Activated CD8-positive, alpha-beta T cell treated with anti-CD3 and anti-CD28 coated beads, Interleukin-2, amount 10 ng/mL, durations not matched to agents 7 days and 5 days (primary cell): ENCODE measurements around the gene UCHL3. TPM values are rescaled to one million over a fixed set of nuclear protein-coding genes. Genes with fewer than 3 reads are reported as not detected.
"Not testable (repeated sequence)": the region's sequence is repeated elsewhere in the genome, so short reads cannot be mapped to it uniquely, and the experiment has no call there.

ENCODE experiments used
- ATAC-seq: fragments of 150-1000 bp; cut with Tn5 transposase; one replicate; pipeline ENCODE4 v1.10.0; 2021; ENCODE audit warnings: moderate library complexity
- CTCF ChIA-PET: fragments of 350-600 bp; sonication (Branson Sonifier 250); formaldehyde crosslinking; loops from one replicate; lab custom pipeline; 2021; ENCODE audit warnings: antibody characterized with exemption; lab: Charles Lee
- POLR2A ChIA-PET: fragments of 350-600 bp; sonication (Branson Sonifier 250); formaldehyde crosslinking; loops from one replicate; lab custom pipeline; 2021; ENCODE audit warnings: antibody characterized with exemption; lab: Charles Lee
- DNase-seq: peaks from one replicate; pipeline ENCODE4 v3.0.0-alpha.2; 2020
- H3K27ac Mint-ChIP-seq: one replicate; pipeline ENCODE4 v1.8.0; 2021; ENCODE audit warnings: mild to moderate bottlenecking, mixed read lengths
- H3K27me3 Mint-ChIP-seq: one replicate; pipeline ENCODE4 v1.8.0; 2021; ENCODE audit warnings: low read depth, mixed read lengths
- H3K36me3 Mint-ChIP-seq: one replicate; pipeline ENCODE4 v1.8.0; 2021; ENCODE audit warnings: low read depth, mixed read lengths
- H3K4me1 Mint-ChIP-seq: one replicate; pipeline ENCODE4 v1.8.0; 2021; ENCODE audit warnings: low read depth, mixed read lengths
- H3K4me3 Mint-ChIP-seq: one replicate; pipeline ENCODE4 v1.8.0; 2021; ENCODE audit warnings: mild to moderate bottlenecking, mixed read lengths
- H3K9me3 Mint-ChIP-seq: one replicate; pipeline ENCODE4 v1.8.0; 2022; ENCODE audit warnings: mixed read lengths; ENCODE audit not compliant: insufficient read depth
- total RNA-seq, 2 experiments: library from RNA; stranded (reverse); gene quantifications; one replicate each; pipeline ENCODE4 v1.2.3, GENCODE V29; 2021

UCHL3 gene
- total RNA-seq, 2 experiments from 2014 or later, result 36.4 to 38.1 TPM

GRCh38 chr13:75521956-75522355, 27.6 kb upstream of the UCHL3 start:
- CTCF ChIA-PET, result no interaction called here
- no peak overlapping the region for H3K27ac Mint-ChIP-seq
- H3K4me1 Mint-ChIP-seq, result no peaks in the 10 kb centered on the region
- no peak for ATAC-seq
- H3K4me3 Mint-ChIP-seq, result no peak overlapping the region
- H3K27me3 Mint-ChIP-seq, result no peaks in the 10 kb centered on the region
- no peak for DNase-seq
- POLR2A ChIA-PET, result no interaction called here
- peaks cover 5% of the 10 kb centered on the region for H3K9me3 Mint-ChIP-seq
- H3K36me3 Mint-ChIP-seq, result peaks cover 15% of the 10 kb centered on the region

DNA sequence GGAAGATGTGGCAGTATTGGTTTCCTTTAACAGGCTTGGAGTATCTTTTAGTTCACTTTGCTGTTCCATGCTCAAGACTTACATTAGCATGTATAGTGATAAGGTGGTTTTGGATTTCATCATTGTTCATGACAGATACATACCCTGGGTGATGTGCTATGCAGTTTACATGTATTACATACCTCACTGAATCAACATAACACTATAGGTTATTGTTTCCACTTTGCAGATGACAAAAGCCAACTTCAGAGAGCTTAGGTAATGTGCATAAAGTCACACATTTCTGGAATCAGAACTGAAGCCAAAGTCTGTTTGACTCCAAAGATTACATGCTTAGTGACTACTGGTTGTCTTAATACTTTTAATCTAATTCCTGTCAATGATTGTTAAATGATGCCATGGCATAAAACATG, 19.0 kb upstream of the UCHL3 start:
- ChIA-PET POLR2A (no interaction called here), CTCF (interaction anchor here (2.4 kb wide), 1 partner anchor 48 kb away, joined by 9 read pairs; the partner anchor contains the start of gene TBC1D4)
- Mint-ChIP-seq H3K9me3 (no peaks in the 10 kb centered on the region), H3K4me3 (no peak overlapping the region), H3K27ac (peak overlapping the region; percentile 22), H3K27me3 (no peaks in the 10 kb centered on the region), H3K4me1 (peaks cover 40% of the 10 kb centered on the region), H3K36me3 (peaks cover 52% of the 10 kb centered on the region)
- ATAC-seq (peak; percentile 75), DNase-seq (no peak)

GRCh38 chr13:75533861-75534260, 15.7 kb upstream of the UCHL3 start:
- ChIA-PET POLR2A (no interaction called here), CTCF (no interaction called here)
- H3K27me3 Mint-ChIP-seq, result no peaks in the 10 kb centered on the region
- DNase-seq (no peak), ATAC-seq (no peak)
- no peak overlapping the region for H3K4me3 Mint-ChIP-seq
- H3K4me1 Mint-ChIP-seq, result peaks cover 58% of the 10 kb centered on the region
- peaks cover 40% of the 10 kb centered on the region for H3K36me3 Mint-ChIP-seq
- H3K27ac Mint-ChIP-seq, result no peak overlapping the region
- H3K9me3 Mint-ChIP-seq, result no peaks in the 10 kb centered on the region

DNA sequence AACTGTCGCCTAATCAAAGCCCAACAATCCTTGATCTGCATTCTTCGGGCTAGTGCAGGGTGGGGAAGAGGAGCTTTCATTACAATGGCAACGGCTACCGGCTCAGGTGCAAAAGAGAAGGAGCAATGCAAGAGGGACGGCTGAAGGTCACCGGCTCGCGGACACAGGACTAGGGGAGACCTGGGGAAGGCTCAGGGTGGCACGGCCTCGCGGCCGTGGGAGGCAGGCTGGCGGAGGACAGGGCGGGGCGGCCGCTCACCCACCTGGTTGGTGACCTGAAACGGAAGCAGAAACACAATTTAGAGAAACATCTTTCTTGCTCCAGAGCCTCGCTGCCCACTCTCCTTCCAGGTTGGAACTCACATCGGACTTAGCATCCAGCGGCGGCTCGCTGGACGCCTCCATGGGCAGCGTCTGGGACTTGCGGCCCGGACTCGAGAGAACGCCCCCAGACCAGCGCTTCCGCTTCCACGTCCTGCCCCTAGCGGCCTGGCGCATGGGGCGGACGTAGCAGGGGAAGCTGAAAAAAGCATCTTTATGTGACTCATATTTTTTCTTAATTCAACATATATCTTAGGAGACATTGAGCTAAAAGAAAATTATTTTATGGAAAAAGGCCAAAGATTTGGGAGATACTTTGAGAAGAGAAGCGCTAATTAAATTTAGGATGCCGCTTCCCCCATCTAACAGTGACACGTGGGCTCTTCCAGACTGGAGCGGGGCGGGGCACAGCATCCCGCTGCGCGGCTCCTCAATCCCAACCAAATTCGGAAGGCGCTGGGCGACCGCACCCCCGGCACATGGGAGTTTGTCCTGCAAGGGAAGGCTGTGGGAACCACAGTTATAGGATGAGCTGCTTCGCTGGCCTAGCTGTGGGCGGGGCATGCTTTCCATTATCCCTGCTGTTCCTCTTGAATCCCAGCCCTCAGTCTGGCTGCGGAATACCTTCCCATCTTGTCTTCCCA, 11.9 kb upstream of the UCHL3 start, which contains the start of gene COMMD6:
Gene COMMD6 (minus strand): TSS at position 441 of the 965 bp plus-strand sequence. CDS start 36 bp downstream, at position 405.
- ChIA-PET CTCF (interaction anchor here (0.6 to 1.0 kb wide), 2 partner anchors 8 to 56 kb away, joined by 3 to 4 read pairs; partner anchors contain the start of gene TBC1D4), POLR2A (interaction anchor here (0.6 to 1.4 kb wide), 3 partner anchors 10 to 211 kb away, joined by 3 to 7 read pairs (median 4); no protein-coding TSS in a partner anchor)
- H3K4me1 Mint-ChIP-seq, result peaks cover 33% of the 10 kb centered on the region

DNA sequence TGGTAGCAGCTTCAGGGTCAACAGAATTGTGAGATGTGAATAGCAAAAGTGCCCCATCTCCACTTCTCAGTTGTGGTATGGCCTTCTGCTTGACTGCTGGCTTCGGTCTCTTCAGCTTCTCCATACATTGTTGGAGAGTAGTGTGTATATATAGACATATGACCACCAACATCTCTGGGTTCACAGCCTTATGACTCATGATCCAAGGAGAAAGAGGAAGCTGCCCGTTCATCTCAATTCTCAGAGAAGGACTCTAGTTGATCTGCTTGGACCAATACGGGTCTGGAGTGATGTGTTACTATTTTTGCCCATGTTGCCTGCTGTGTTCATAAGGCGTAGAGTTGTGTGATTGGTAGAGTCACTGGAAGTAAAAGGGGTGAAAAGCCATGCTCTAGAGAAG, 8.3 kb upstream of the UCHL3 start:
- no peak for ATAC-seq
- no peak overlapping the region for H3K27ac Mint-ChIP-seq
- ChIA-PET POLR2A (no interaction called here), CTCF (interaction anchor here (1.7 kb wide), 1 partner anchor 174 kb away, joined by 4 read pairs; no protein-coding TSS in a partner anchor)
- H3K4me1 Mint-ChIP-seq, result peaks cover 17% of the 10 kb centered on the region
- H3K27me3 Mint-ChIP-seq, result no peaks in the 10 kb centered on the region
- H3K36me3 Mint-ChIP-seq, result peaks cover 1% of the 10 kb centered on the region
- H3K9me3 Mint-ChIP-seq, result no peaks in the 10 kb centered on the region
- no peak overlapping the region for H3K4me3 Mint-ChIP-seq
- no peak for DNase-seq

More for the DNA sequence above, 11.9 kb upstream of the UCHL3 start, which contains the start of gene COMMD6:
- Mint-ChIP-seq H3K9me3 (no peaks in the 10 kb centered on the region), H3K4me3 (peak within 1 kb of the TSS; percentile 93), H3K27me3 (no peaks in the 10 kb centered on the region), H3K36me3 (peaks cover 21% of the 10 kb centered on the region), H3K27ac (peak within 1 kb of the TSS; percentile 85)
- ATAC-seq (peak; percentile 97), DNase-seq (peak; percentile 77)

GRCh38 chr13:75541961-75542360, 7.6 kb upstream of the UCHL3 start:
- no peaks in the 10 kb centered on the region for H3K9me3 Mint-ChIP-seq
- ChIA-PET POLR2A (no interaction called here), CTCF (interaction anchor here (1.3 to 1.7 kb wide), 2 partner anchors 175 to 176 kb away, joined by 3 to 4 read pairs; no protein-coding TSS in a partner anchor)
- ATAC-seq (no peak), DNase-seq (no peak)
- H3K27ac Mint-ChIP-seq, result no peak overlapping the region
- H3K4me1 Mint-ChIP-seq, result peaks cover 10% of the 10 kb centered on the region
- no peak overlapping the region for H3K4me3 Mint-ChIP-seq
- no peaks in the 10 kb centered on the region for H3K36me3 Mint-ChIP-seq
- H3K27me3 Mint-ChIP-seq, result no peaks in the 10 kb centered on the region

GRCh38 chr13:75544681-75545330, 4.8 kb upstream of the UCHL3 start:
- no peaks in the 10 kb centered on the region for H3K27me3 Mint-ChIP-seq
- no peak for DNase-seq
- no peak overlapping the region for H3K4me3 Mint-ChIP-seq
- CTCF ChIA-PET, result interaction anchor here (2.2 kb wide), 1 partner anchor 178 kb away, joined by 5 read pairs; no protein-coding TSS in a partner anchor
- H3K9me3 Mint-ChIP-seq, result no peaks in the 10 kb centered on the region
- H3K4me1 Mint-ChIP-seq, result peaks cover 11% of the 10 kb centered on the region
- no peak for ATAC-seq
- H3K36me3 Mint-ChIP-seq, result peaks cover 1% of the 10 kb centered on the region
- POLR2A ChIA-PET, result no interaction called here
- H3K27ac Mint-ChIP-seq, result no peak overlapping the region

- POLR2A ChIA-PET, H3K4me3 Mint-ChIP-seq, H3K27ac Mint-ChIP-seq, H3K9me3 Mint-ChIP-seq, H3K27me3 Mint-ChIP-seq, H3K36me3 Mint-ChIP-seq, ATAC-seq, DNase-seq: not testable (repeated sequence)
- CTCF ChIA-PET, result interaction anchor here (1.1 to 2.2 kb wide), 2 partner anchors 8 to 178 kb away, joined by 3 to 5 read pairs; no protein-coding TSS in a partner anchor
- peaks cover 14% of the 10 kb centered on the region for H3K4me1 Mint-ChIP-seq
These were observed 4.2 kb upstream of the UCHL3 start for GRCh38 chr13:75545386-75545785.

GRCh38 chr13:75547917-75548316, 1.7 kb upstream of the UCHL3 start:
- POLR2A ChIA-PET, result interaction anchor here (1.6 kb wide), 1 partner anchor 10 kb away, joined by 3 read pairs; the partner anchor contains the start of gene COMMD6
- no peaks in the 10 kb centered on the region for H3K27me3 Mint-ChIP-seq
- CTCF ChIA-PET, result interaction anchor here (1.1 to 1.8 kb wide), 2 partner anchors 65 to 222 kb away, joined by 3 to 5 read pairs; partner anchors contain the start of gene TBC1D4
- ATAC-seq (no peak), DNase-seq (no peak)
- no peaks in the 10 kb centered on the region for H3K9me3 Mint-ChIP-seq
- H3K4me3 Mint-ChIP-seq, result no peak overlapping the region
- no peak overlapping the region for H3K27ac Mint-ChIP-seq
- H3K4me1 Mint-ChIP-seq, result peaks cover 24% of the 10 kb centered on the region
- H3K36me3 Mint-ChIP-seq, result peaks cover 3% of the 10 kb centered on the region

GRCh38 chr13:75550159-75550567, 572 bp downstream of the UCHL3 start:
- peak; percentile 28 for DNase-seq
- POLR2A ChIA-PET, result interaction anchor here (0.6 kb wide), 1 partner anchor 89 kb away, joined by 5 read pairs; no protein-coding TSS in a partner anchor
- CTCF ChIA-PET, result interaction anchor here (1.4 to 2.4 kb wide), 4 partner anchors 12 to 177 kb away, joined by 4 to 14 read pairs (median 8); partner anchors contain the start of gene TBC1D4
- H3K27ac Mint-ChIP-seq, result peak overlapping the region; percentile 95
- H3K4me3 Mint-ChIP-seq, result peak overlapping the region; percentile 88
- peaks cover 30% of the 10 kb centered on the region for H3K4me1 Mint-ChIP-seq
- no peaks in the 10 kb centered on the region for H3K27me3 Mint-ChIP-seq
- no peak for ATAC-seq
- H3K9me3 Mint-ChIP-seq, result no peaks in the 10 kb centered on the region
- H3K36me3 Mint-ChIP-seq, result peaks cover 20% of the 10 kb centered on the region

- ATAC-seq (no peak), DNase-seq (no peak)
- H3K4me1 Mint-ChIP-seq, result peaks cover 29% of the 10 kb centered on the region
- POLR2A ChIA-PET, result no interaction called here
- CTCF ChIA-PET, result no interaction called here
- H3K4me3 Mint-ChIP-seq, result no peak overlapping the region
- no peaks in the 10 kb centered on the region for H3K9me3 Mint-ChIP-seq
- no peaks in the 10 kb centered on the region for H3K27me3 Mint-ChIP-seq
- no peak overlapping the region for H3K27ac Mint-ChIP-seq
- peaks cover 24% of the 10 kb centered on the region for H3K36me3 Mint-ChIP-seq
These were observed 4.9 kb downstream of the UCHL3 start for GRCh38 chr13:75554464-75554863.
